BLaER1 (cell line): Measurements from ENCODE around the gene NMNAT3.

Experiments
- H3K27ac ChIP-seq: shearing (Covaris generic); formaldehyde crosslinking; 2 replicates; pipeline ENCODE4 v1.8.1; 2022
- H3K27me3 ChIP-seq: shearing (Covaris generic); formaldehyde crosslinking; 2 replicates; pipeline ENCODE4 v1.8.1; 2022
- H3K36me3 ChIP-seq: shearing (Covaris generic); formaldehyde crosslinking; 2 replicates; pipeline ENCODE4 v1.8.1; 2022
- H3K4me1 ChIP-seq: shearing (Covaris generic); formaldehyde crosslinking; 2 replicates; pipeline ENCODE4 v1.8.1; 2022
- H3K4me2 ChIP-seq: shearing (Covaris generic); formaldehyde crosslinking; 2 replicates; pipeline ENCODE4 v1.8.1; 2022
- H3K4me3 ChIP-seq: shearing (Covaris generic); formaldehyde crosslinking; 2 replicates; pipeline ENCODE4 v1.8.1; 2022
- H3K9ac ChIP-seq: shearing (Covaris generic); formaldehyde crosslinking; 2 replicates; pipeline ENCODE4 v1.8.1; 2022
- H3K9me3 ChIP-seq: shearing (Covaris generic); formaldehyde crosslinking; 2 replicates; pipeline ENCODE4 v1.8.1; 2022
- H4K20me1 ChIP-seq: shearing (Covaris generic); formaldehyde crosslinking; 2 replicates; pipeline ENCODE4 v1.8.1; 2022
- Cebpa-rat ChIP-seq: shearing (Covaris generic); IDR thresholded peaks from 2 replicates; pipeline ENCODE4 v1.8.1; 2022

The NMNAT3 gene

GRCh38 chr3:139574026-139574947 is 103.5 kb downstream of the NMNAT3 start:
- Histone ChIP-seq H3K4me1 (no peaks in the 10 kb centered on the region), H3K27me3 (no peaks in the 10 kb centered on the region), H3K9me3 (peaks cover 9% of the 10 kb centered on the region; the same call in 1 of the 2 replicates), H3K9ac (no peak overlapping the region), H3K36me3 (no peaks in the 10 kb centered on the region), H3K4me3 (no peak overlapping the region), H3K27ac (no peak overlapping the region), H3K4me2 (no peak overlapping the region), H4K20me1 (no peaks in the 10 kb centered on the region)
- TF ChIP-seq Cebpa-rat, result no peak

- Histone ChIP-seq H3K9ac (no peak overlapping the region), H3K4me2 (no peak overlapping the region), H3K4me3 (no peak overlapping the region), H3K36me3 (no peaks in the 10 kb centered on the region), H3K4me1 (no peaks in the 10 kb centered on the region), H3K27me3 (no peaks in the 10 kb centered on the region), H3K9me3 (peaks cover 9% of the 10 kb centered on the region; the same call in 1 of the 2 replicates), H4K20me1 (no peaks in the 10 kb centered on the region), H3K27ac (no peak overlapping the region)
- TF ChIP-seq Cebpa-rat, result no peak
Measured at GRCh38 chr3:139572847-139573672, 104.7 kb downstream of the NMNAT3 start.

- no peak for TF ChIP-seq Cebpa-rat
- H3K9ac ChIP-seq, result no peak overlapping the region
Measured at GRCh38 chr3:139571711-139572110, 106.1 kb downstream of the NMNAT3 start.

GRCh38 chr3:139564294-139564861 is 113.4 kb downstream of the NMNAT3 start:
- H3K4me3 ChIP-seq, result no peak overlapping the region

More at GRCh38 chr3:139571711-139572110, 106.1 kb downstream of the NMNAT3 start:
- H3K27me3 ChIP-seq, result no peaks in the 10 kb centered on the region
- H3K4me3 ChIP-seq, result no peak overlapping the region
- H3K4me2 ChIP-seq, result no peak overlapping the region
- no peaks in the 10 kb centered on the region for H3K4me1 ChIP-seq
- H3K36me3 ChIP-seq, result no peaks in the 10 kb centered on the region
- H3K9me3 ChIP-seq, result peaks cover 9% of the 10 kb centered on the region; the same call in 1 of the 2 replicates
- H4K20me1 ChIP-seq, result no peaks in the 10 kb centered on the region
- no peak overlapping the region for H3K27ac ChIP-seq

GRCh38 chr3:139561959-139562676 is 115.7 kb downstream of the NMNAT3 start:
- Histone ChIP-seq H3K36me3 (no peaks in the 10 kb centered on the region), H4K20me1 (no peaks in the 10 kb centered on the region), H3K4me2 (no peak overlapping the region), H3K27ac (no peak overlapping the region), H3K27me3 (no peaks in the 10 kb centered on the region), H3K9me3 (no peaks in the 10 kb centered on the region), H3K9ac (no peak overlapping the region), H3K4me3 (no peak overlapping the region), H3K4me1 (no peaks in the 10 kb centered on the region)
- TF ChIP-seq Cebpa-rat, result no peak

More at GRCh38 chr3:139564294-139564861, 113.4 kb downstream of the NMNAT3 start:
- Histone ChIP-seq H3K9ac (no peak overlapping the region), H3K27ac (no peak overlapping the region), H3K36me3 (no peaks in the 10 kb centered on the region), H3K9me3 (no peaks in the 10 kb centered on the region), H3K4me2 (no peak overlapping the region), H4K20me1 (no peaks in the 10 kb centered on the region), H3K4me1 (no peaks in the 10 kb centered on the region), H3K27me3 (no peaks in the 10 kb centered on the region)
- no peak for TF ChIP-seq Cebpa-rat

- Histone ChIP-seq H4K20me1 (no peaks in the 10 kb centered on the region), H3K4me1 (no peaks in the 10 kb centered on the region), H3K9ac (no peak overlapping the region), H3K4me2 (no peak overlapping the region), H3K27me3 (no peaks in the 10 kb centered on the region), H3K27ac (no peak overlapping the region), H3K4me3 (no peak overlapping the region), H3K36me3 (no peaks in the 10 kb centered on the region), H3K9me3 (no peaks in the 10 kb centered on the region)
- no peak for TF ChIP-seq Cebpa-rat
Measured at GRCh38 chr3:139561255-139561817, 116.4 kb downstream of the NMNAT3 start.

- no peak overlapping the region for H3K4me3 ChIP-seq
Measured at GRCh38 chr3:139560411-139560810, 117.4 kb downstream of the NMNAT3 start.

GRCh38 chr3:139559541-139559940 is 118.2 kb downstream of the NMNAT3 start:
- Histone ChIP-seq H3K4me2 (no peak overlapping the region), H3K4me1 (no peaks in the 10 kb centered on the region), H3K4me3 (no peak overlapping the region), H3K27me3 (no peaks in the 10 kb centered on the region), H3K9me3 (no peaks in the 10 kb centered on the region), H4K20me1 (no peaks in the 10 kb centered on the region), H3K27ac (no peak overlapping the region), H3K36me3 (no peaks in the 10 kb centered on the region), H3K9ac (no peak overlapping the region)
- no peak for TF ChIP-seq Cebpa-rat

More at GRCh38 chr3:139560411-139560810, 117.4 kb downstream of the NMNAT3 start:
- H3K4me2 ChIP-seq, result no peak overlapping the region
- H3K27ac ChIP-seq, result no peak overlapping the region
- no peaks in the 10 kb centered on the region for H4K20me1 ChIP-seq
- H3K36me3 ChIP-seq, result no peaks in the 10 kb centered on the region
- no peak overlapping the region for H3K9ac ChIP-seq
- no peaks in the 10 kb centered on the region for H3K4me1 ChIP-seq
- H3K27me3 ChIP-seq, result no peaks in the 10 kb centered on the region
- H3K9me3 ChIP-seq, result no peaks in the 10 kb centered on the region
- TF ChIP-seq Cebpa-rat, result no peak
